K562 (cell line): ENCODE data around the gene LMO2. TPM values are rescaled to one million over a fixed set of nuclear protein-coding genes. Genes with fewer than 3 reads are reported as not detected.
A peak's percentile ranks its signal among the peaks of the same experiment; 100 is the strongest.

Experiments
- ARID1B ChIP-seq: fragments of 450-650 bp; IDR thresholded peaks from 2 replicates; pipeline ENCODE4 v1.6.1; 2016; ENCODE audit warnings: antibody characterized with exemption, mild to moderate bottlenecking, inconsistent platforms
- CBFA2T2 ChIP-seq: fragments of 450-650 bp; conservative IDR thresholded peaks from 2 replicates; pipeline ENCODE4 v1.6.1; 2017; ENCODE audit warnings: mild to moderate bottlenecking
- ERF ChIP-seq: fragments of 450-650 bp; formaldehyde crosslinking; IDR thresholded peaks from 2 replicates; pipeline ENCODE4 v1.4.0; 2020; ENCODE audit warnings: mild to moderate bottlenecking, mixed read lengths
- FOXJ3 ChIP-seq: sonication (generic); formaldehyde crosslinking; IDR thresholded peaks from 2 replicates; pipeline ENCODE4 v1.4.0; 2020; ENCODE audit warnings: mild to moderate bottlenecking, missing genetic modification reagents
- JUND ChIP-seq, 2 experiments: IDR thresholded peaks; 2 replicates in 1 of 2; 3 replicates in 1 of 2; pipeline ENCODE4 v1.6.1; 2011; ENCODE audit warnings: borderline replicate concordance in 2 of 2, low read depth in 2 of 2, low read length in 2 of 2, improper control_type of control experiment in 1 of 2, missing biosample characterization in 1 of 2, missing genetic modification characterization in 1 of 2, missing genetic modification reagents in 1 of 2
- KAT8 ChIP-seq: fragments of 450-650 bp; IDR thresholded peaks from 2 replicates; pipeline ENCODE4 v1.6.1; 2016; ENCODE audit warnings: low read depth, mild to moderate bottlenecking
- MTA3 ChIP-seq: fragments of 450-650 bp; formaldehyde crosslinking; IDR thresholded peaks from 2 replicates; pipeline ENCODE4 v1.6.1; 2017; ENCODE audit warnings: mild to moderate bottlenecking, borderline replicate concordance
- MYNN ChIP-seq, 2 experiments: sonication (generic); formaldehyde crosslinking in 1 of 2; IDR thresholded peaks; 2 replicates each; pipeline versions ENCODE4 v1.5.0 to v1.6.1; 2016 to 2020; ENCODE audit warnings: antibody characterized with exemption in 1 of 2, missing genetic modification reagents in 1 of 2
- POLR2A ChIP-seq: fragments of 450-650 bp; conservative IDR thresholded peaks from 2 replicates; pipeline ENCODE4 v1.6.1; 2016
- POLR2AphosphoS2 ChIP-seq: IDR thresholded peaks from 2 replicates; pipeline ENCODE4 v1.6.1; 2012; ENCODE audit warnings: low read length, improper control_type of control experiment
- POLR2H ChIP-seq: IDR thresholded peaks from 2 replicates; pipeline ENCODE4 v1.6.1; 2016; ENCODE audit warnings: missing genetic modification characterization, low read depth, mild to moderate bottlenecking, control low read depth, missing compliant biosample characterization, moderate library complexity
- PPARD ChIP-seq: fragments of 250-450 bp; sonication (Bioruptor Pico); IDR thresholded peaks from 2 replicates; pipeline ENCODE4 v1.8.0; 2022; ENCODE audit warnings: inconsistent platforms, mild to moderate bottlenecking, moderate library complexity
- RAD51 ChIP-seq: fragments of 450-650 bp; IDR thresholded peaks from 2 replicates; pipeline ENCODE4 v1.7.1; 2016; ENCODE audit warnings: low read depth, mild to moderate bottlenecking, borderline replicate concordance
- SMAD1 ChIP-seq: fragments of 150-350 bp; IDR thresholded peaks from 2 replicates; pipeline ENCODE4 v1.6.1; 2014; ENCODE audit warnings: low read length, low read depth; ENCODE audit not compliant: partially characterized antibody
- SRSF9 ChIP-seq: fragments of 200-400 bp; formaldehyde crosslinking; IDR thresholded peaks from 2 replicates; pipeline ENCODE4 v1.6.1; 2017; ENCODE audit warnings: low read depth, low read length, borderline replicate concordance
- TCF3 ChIP-seq: sonication (generic); formaldehyde crosslinking; IDR thresholded peaks from 2 replicates; pipeline ENCODE4 v1.4.0; 2020; ENCODE audit warnings: mild to moderate bottlenecking, missing genetic modification reagents
- ZFP36 ChIP-seq: fragments of 150-350 bp; IDR thresholded peaks from 2 replicates; pipeline ENCODE4 v1.6.1; 2018; ENCODE audit warnings: low read length, low read depth; ENCODE audit not compliant: partially characterized antibody
- ZNF316 ChIP-seq: fragments of 450-650 bp; IDR thresholded peaks from 2 replicates; pipeline ENCODE4 v1.6.1; 2016
- polyA plus RNA-seq, 8 experiments: library from polyadenylated mRNA; depleted of rRNA in 4 of 8; stranded (reverse) in 5 of 8; unstranded in 3 of 8; fragments of >200 nt; fragmentation: Nextera tagmentation in 2 of 8; fragmentation: Illumina TruSeq in 1 of 8; extraction: Ambion mirVana in 2 of 8; extraction: Trizol in 1 of 8; gene quantifications; 2 replicates each; pipeline versions ENCODE4 v1.2.1 to v1.2.3, GENCODE V29; 2011 to 2014; ENCODE audit warnings: inconsistent platforms in 1 of 8, missing spikeins in 1 of 8
- total RNA-seq, 7 experiments: library from RNA; depleted of rRNA in 6 of 7; stranded (reverse); fragments of >200 nt in 6 of 7; fragmentation: Illumina TruSeq in 2 of 7; extraction: Trizol in 2 of 7; gene quantifications; 2 replicates each; pipeline versions ENCODE4 v1.2.1 to v1.2.3, GENCODE V29; 2011 to 2021; ENCODE audit warnings: low replicate concordance in 1 of 7
- TF ChIP-seq, protein P1 (sequence below): sonication (generic); formaldehyde crosslinking; IDR thresholded peaks from 2 replicates; pipeline ENCODE4 v1.8.1; 2023; ENCODE audit warnings: mild to moderate bottlenecking, missing genetic modification reagents
- TF ChIP-seq, protein P2 (sequence below): IDR thresholded peaks from 2 replicates; pipeline ENCODE4 v1.6.1; 2012; ENCODE audit warnings: low read depth, low read length, improper control_type of control experiment, borderline replicate concordance
- TF ChIP-seq, protein P3 (sequence below): fragments of 250-450 bp; sonication (Bioruptor Pico); IDR thresholded peaks from 2 replicates; pipeline ENCODE4 v1.6.1; 2021; ENCODE audit warnings: mild to moderate bottlenecking
- TF ChIP-seq, protein P4 (sequence below): fragments of 250-450 bp; sonication (Bioruptor Pico); IDR thresholded peaks from 2 replicates; pipeline ENCODE4 v1.5.0; 2021
- TF ChIP-seq, protein P5 (sequence below), 2 experiments: fragments of 450-650 bp; conservative IDR thresholded peaks; 2 replicates each; pipeline ENCODE4 v1.6.1; 2017; ENCODE audit warnings: mild to moderate bottlenecking in 2 of 2, moderate library complexity in 2 of 2

Gene LMO2
- total and polyA plus RNA-seq, 9 of the 15 experiments (the other 6 are each of a cell fraction or from before 2014, with no cell fraction given) = 6.9 to 126 (median 91.5) TPM

DNA sequence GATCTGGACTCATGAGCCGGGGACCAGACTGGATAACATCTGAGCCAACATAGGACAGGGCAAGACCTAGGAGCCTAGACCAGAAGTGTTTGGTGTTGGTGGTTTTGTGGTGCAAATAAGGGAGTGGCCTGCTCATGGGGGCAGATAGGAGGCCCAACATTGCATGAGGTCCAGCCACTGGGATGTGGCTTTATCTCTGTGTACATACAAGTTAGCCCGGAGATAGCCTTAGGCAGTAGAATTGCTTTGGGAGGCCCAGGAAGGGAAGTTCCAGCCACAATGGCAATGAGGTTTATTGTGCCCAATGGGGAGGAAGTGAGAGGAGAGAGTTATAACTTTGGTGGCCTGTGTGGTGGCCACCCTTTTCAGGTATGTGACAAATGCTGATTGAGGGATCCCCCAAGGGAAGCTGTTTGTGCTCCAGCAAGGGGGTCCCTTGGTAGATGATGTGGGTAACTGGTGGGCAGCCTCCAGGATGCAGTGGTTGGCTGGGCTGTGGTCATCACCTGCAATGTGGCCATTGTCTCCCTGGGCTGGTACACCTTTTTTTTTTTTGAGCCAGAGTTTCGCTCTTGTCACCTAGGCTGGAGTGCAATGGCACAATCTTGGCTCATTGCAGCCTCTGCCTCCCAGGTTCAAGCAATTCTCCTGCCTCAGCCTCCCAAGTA is 6.4 kb downstream of the LMO2 start (continued):
- TF ChIP-seq ERF (no peak), KAT8 (no peak), ZFP36 (peak; percentile 53), POLR2AphosphoS2 (no peak), ARID1B (peak; percentile 89), POLR2A (no peak), MYNN (IDR thresholded peaks at IDR 0.05) (peak; percentile 66; the same call in 1 of the 2 replicates), MYNN (CRISPR knock-in tag; IDR thresholded peaks at IDR 0.05) (no peak), TCF3 (CRISPR knock-in tag) (peak; percentile 90), SMAD1 (no peak), POLR2H (tag) (no peak), SRSF9 (no peak), JUND (IDR thresholded peaks at IDR 0.05; ENCODE audit: borderline replicate concordance, low read depth, low read length) (peak; percentile 73), JUND (tag; IDR thresholded peaks at IDR 0.05; ENCODE audit: borderline replicate concordance, low read depth, low read length) (peak; percentile 25; the same call in 1 of the 3 replicates), FOXJ3 (CRISPR knock-in tag) (no peak), PPARD (CRISPR knock-in tag) (no peak), ZNF316 (no peak), RAD51 (0 out of 2 replicates have a peak, but pooled peaks have one; percentile 21), MTA3 (peak; percentile 85; the same call in 1 of the 2 replicates), CBFA2T2 (peak; percentile 67)
- TF ChIP-seq, protein P1, sequence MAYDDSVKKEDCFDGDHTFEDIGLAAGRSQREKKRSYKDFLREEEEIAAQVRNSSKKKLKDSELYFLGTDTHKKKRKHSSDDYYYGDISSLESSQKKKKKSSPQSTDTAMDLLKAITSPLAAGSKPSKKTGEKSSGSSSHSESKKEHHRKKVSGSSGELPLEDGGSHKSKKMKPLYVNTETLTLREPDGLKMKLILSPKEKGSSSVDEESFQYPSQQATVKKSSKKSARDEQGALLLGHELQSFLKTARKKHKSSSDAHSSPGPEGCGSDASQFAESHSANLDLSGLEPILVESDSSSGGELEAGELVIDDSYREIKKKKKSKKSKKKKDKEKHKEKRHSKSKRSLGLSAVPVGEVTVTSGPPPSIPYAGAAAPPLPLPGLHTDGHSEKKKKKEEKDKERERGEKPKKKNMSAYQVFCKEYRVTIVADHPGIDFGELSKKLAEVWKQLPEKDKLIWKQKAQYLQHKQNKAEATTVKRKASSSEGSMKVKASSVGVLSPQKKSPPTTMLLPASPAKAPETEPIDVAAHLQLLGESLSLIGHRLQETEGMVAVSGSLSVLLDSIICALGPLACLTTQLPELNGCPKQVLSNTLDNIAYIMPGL = no peak
- TF ChIP-seq, protein P2, sequence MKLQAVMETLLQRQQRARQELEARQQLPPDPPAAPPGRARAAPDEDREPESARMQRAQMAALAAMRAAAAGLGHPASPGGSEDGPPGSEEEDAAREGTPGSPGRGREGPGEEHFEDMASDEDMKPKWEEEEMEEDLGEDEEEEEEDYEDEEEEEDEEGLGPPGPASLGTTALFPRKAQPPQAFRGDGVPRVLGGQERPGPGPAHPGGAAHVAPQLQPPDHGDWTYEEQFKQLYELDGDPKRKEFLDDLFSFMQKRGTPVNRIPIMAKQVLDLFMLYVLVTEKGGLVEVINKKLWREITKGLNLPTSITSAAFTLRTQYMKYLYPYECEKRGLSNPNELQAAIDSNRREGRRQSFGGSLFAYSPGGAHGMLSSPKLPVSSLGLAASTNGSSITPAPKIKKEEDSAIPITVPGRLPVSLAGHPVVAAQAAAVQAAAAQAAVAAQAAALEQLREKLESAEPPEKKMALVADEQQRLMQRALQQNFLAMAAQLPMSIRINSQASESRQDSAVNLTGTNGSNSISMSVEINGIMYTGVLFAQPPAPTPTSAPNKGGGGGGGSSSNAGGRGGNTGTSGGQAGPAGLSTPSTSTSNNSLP = no peak
- TF ChIP-seq, protein P3, sequence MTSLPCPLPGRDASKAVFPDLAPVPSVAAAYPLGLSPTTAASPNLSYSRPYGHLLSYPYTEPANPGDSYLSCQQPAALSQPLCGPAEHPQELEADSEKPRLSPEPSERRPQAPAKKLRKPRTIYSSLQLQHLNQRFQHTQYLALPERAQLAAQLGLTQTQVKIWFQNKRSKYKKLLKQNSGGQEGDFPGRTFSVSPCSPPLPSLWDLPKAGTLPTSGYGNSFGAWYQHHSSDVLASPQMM (CRISPR knock-in tag) = no peak
- TF ChIP-seq, protein P4, sequence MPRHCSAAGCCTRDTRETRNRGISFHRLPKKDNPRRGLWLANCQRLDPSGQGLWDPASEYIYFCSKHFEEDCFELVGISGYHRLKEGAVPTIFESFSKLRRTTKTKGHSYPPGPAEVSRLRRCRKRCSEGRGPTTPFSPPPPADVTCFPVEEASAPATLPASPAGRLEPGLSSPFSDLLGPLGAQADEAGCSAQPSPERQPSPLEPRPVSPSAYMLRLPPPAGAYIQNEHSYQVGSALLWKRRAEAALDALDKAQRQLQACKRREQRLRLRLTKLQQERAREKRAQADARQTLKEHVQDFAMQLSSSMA (CRISPR knock-in tag) = no peak
- TF ChIP-seq, protein P5, sequence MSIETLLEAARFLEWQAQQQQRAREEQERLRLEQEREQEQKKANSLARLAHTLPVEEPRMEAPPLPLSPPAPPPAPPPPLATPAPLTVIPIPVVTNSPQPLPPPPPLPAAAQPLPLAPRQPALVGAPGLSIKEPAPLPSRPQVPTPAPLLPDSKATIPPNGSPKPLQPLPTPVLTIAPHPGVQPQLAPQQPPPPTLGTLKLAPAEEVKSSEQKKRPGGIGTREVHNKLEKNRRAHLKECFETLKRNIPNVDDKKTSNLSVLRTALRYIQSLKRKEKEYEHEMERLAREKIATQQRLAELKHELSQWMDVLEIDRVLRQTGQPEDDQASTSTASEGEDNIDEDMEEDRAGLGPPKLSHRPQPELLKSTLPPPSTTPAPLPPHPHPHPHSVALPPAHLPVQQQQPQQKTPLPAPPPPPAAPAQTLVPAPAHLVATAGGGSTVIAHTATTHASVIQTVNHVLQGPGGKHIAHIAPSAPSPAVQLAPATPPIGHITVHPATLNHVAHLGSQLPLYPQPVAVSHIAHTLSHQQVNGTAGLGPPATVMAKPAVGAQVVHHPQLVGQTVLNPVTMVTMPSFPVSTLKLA (conservative IDR thresholded peaks at IDR 0.05) = peak; percentile 23 to 63; a peak in 3 of 4 replicates
